ENCODE measurements around the gene CEACAM4.

The CEACAM4 gene

DNA sequence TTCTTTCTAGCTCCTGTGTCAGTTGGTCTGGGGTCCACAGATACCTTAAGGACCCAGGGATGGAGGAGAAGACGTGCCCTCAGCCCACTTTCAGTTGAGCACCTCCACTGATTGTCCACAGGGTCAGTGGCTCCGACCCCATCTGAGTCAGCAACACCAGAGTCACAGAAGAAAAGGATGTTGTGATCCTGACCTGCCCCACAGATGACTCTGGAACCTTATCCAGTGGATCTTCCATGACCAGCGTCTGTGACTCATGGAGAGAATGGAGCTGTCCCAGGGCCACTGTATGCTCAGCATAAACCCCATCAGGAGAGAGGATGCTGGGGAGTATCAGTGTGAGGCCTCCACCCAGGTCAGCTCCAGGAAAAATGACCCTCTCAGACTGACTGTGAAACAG, 22.0 kb downstream of the CEACAM4 start:
- no peaks in the 10 kb centered on the region for H3K36me3 ChIP-seq (ENCODE audit: low read length)
- H3K4me2 ChIP-seq (ENCODE audit: low read depth, low read length, poor library complexity, severe bottlenecking): no peak overlapping the region
- no peaks in the 10 kb centered on the region for H3K9me3 ChIP-seq (ENCODE audit: insufficient read depth, low read length)
- no peak overlapping the region for H3K9ac ChIP-seq (ENCODE audit: low read length)
- no peaks in the 10 kb centered on the region for H3K9me2 ChIP-seq (replicated peaks; ENCODE audit: insufficient read depth, low read length)
- H3K79me2 ChIP-seq (ENCODE audit: insufficient read depth, low read length): no peaks in the 10 kb centered on the region
- no peak overlapping the region for H3K27ac ChIP-seq (ENCODE audit: low read depth, low read length)
- no peaks in the 10 kb centered on the region for H3F3A ChIP-seq (ENCODE audit: insufficient read depth)
- no peak overlapping the region for H3K4me3 ChIP-seq (ENCODE audit: insufficient read depth, low read length, poor library complexity, severe bottlenecking)
- no peaks in the 10 kb centered on the region for H4K20me1 ChIP-seq (ENCODE audit: low read depth, low read length)
- TF ChIP-seq EZH2phosphoT487 (conservative IDR thresholded peaks at IDR 0.05; ENCODE audit: low read length): no peak
- TF ChIP-seq, protein P1, sequence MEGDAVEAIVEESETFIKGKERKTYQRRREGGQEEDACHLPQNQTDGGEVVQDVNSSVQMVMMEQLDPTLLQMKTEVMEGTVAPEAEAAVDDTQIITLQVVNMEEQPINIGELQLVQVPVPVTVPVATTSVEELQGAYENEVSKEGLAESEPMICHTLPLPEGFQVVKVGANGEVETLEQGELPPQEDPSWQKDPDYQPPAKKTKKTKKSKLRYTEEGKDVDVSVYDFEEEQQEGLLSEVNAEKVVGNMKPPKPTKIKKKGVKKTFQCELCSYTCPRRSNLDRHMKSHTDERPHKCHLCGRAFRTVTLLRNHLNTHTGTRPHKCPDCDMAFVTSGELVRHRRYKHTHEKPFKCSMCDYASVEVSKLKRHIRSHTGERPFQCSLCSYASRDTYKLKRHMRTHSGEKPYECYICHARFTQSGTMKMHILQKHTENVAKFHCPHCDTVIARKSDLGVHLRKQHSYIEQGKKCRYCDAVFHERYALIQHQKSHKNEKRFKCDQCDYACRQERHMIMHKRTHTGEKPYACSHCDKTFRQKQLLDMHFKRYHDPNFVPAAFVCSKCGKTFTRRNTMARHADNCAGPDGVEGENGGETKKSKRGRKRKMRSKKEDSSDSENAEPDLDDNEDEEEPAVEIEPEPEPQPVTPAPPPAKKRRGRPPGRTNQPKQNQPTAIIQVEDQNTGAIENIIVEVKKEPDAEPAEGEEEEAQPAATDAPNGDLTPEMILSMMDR (IDR thresholded peaks at IDR 0.05; ENCODE audit: insufficient read depth, low read length, poor library complexity, severe bottlenecking): no peak
- H2AFZ ChIP-seq (ENCODE audit: low read depth, low read length, severe bottlenecking): no peak overlapping the region
- no peaks in the 10 kb centered on the region for H3K27me3 ChIP-seq (ENCODE audit: low read length)

DNA sequence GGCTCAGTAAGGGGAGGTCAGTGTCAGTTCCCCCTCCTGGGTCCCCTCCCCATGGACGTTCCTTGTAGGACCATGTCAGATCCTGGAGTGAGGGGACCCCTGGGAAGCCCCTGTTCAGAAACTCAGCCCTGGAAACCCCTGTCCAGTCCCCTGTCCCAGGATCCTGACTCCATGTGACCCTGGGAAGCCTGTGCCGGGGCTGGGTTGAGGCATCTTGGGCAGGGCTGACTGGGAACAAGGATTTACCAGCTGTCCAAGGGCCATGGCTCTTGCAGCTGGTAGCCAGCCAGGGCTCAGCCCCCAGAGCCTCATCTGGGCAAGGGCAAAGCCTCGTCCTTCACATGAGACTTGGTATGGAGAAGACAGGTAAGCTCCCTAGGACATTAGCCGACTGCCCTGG, 25.1 kb downstream of the CEACAM4 start:
- H3K27me3 ChIP-seq (ENCODE audit: low read length): no peaks in the 10 kb centered on the region
- no peak for TF ChIP-seq EZH2phosphoT487 (conservative IDR thresholded peaks at IDR 0.05; ENCODE audit: low read length)
- TF ChIP-seq, protein P1 (IDR thresholded peaks at IDR 0.05; ENCODE audit: insufficient read depth, low read length, poor library complexity, severe bottlenecking): no peak
- H3K9ac ChIP-seq (ENCODE audit: low read length): no peak overlapping the region
- H3F3A ChIP-seq (ENCODE audit: insufficient read depth): no peaks in the 10 kb centered on the region
- no peaks in the 10 kb centered on the region for H3K9me3 ChIP-seq (ENCODE audit: insufficient read depth, low read length)
- no peak overlapping the region for H3K27ac ChIP-seq (ENCODE audit: low read depth, low read length)
- H3K4me3 ChIP-seq (ENCODE audit: insufficient read depth, low read length, poor library complexity, severe bottlenecking): no peak overlapping the region
- H4K20me1 ChIP-seq (ENCODE audit: low read depth, low read length): no peaks in the 10 kb centered on the region
- H3K79me2 ChIP-seq (ENCODE audit: insufficient read depth, low read length): no peaks in the 10 kb centered on the region
- H3K9me2 ChIP-seq (replicated peaks; ENCODE audit: insufficient read depth, low read length): no peaks in the 10 kb centered on the region
- H3K4me2 ChIP-seq (ENCODE audit: low read depth, low read length, poor library complexity, severe bottlenecking): no peak overlapping the region
- no peak overlapping the region for H2AFZ ChIP-seq (ENCODE audit: low read depth, low read length, severe bottlenecking)
- no peaks in the 10 kb centered on the region for H3K36me3 ChIP-seq (ENCODE audit: low read length)

DNA sequence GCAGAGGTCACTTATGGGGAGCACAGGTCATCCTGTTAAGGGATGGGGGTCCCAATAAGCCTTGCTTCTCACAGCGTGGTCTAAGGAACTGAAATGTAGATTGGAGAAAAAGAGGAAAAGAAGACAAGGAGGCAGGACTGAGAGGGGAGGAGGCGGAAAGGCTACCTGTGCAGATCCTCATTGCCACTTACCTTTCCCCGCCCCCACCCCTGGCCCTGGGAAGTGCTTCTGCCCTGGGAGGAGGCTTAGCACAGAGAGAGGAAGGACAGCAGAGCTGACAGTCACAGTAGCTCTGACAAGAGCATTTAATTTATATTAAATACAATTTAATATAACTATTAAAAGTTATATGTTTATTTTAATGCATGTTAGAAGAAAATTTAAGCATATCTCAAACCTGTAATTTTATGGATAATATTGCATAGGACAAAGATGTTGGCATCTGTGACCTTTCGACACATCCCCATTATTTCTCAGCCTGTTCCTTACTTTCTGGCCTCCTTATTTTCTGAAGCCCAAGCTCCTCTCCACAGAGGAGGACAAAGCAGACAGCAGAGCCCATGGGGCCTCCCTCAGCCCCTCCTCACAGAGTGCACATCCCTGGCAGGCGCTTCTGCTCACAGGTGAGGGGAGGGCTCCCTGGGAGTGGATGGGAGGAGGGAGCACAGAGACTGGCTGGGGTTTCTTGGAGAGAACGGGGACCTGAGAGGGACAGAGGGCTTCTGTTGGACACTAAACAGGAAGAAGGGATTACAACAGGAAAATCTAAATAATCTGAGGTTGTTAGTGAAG, 27.5 kb downstream of the CEACAM4 start:
- Histone ChIP-seq H3K36me3 (ENCODE audit: low read length) (no peaks in the 10 kb centered on the region), H4K20me1 (ENCODE audit: low read depth, low read length) (no peaks in the 10 kb centered on the region), H3F3A (ENCODE audit: insufficient read depth) (no peaks in the 10 kb centered on the region), H3K27me3 (ENCODE audit: low read length) (no peaks in the 10 kb centered on the region), H3K4me2 (ENCODE audit: low read depth, low read length, poor library complexity, severe bottlenecking) (no peak overlapping the region), H3K4me3 (ENCODE audit: insufficient read depth, low read length, poor library complexity, severe bottlenecking) (no peak overlapping the region), H3K9me3 (ENCODE audit: insufficient read depth, low read length) (no peaks in the 10 kb centered on the region), H2AFZ (ENCODE audit: low read depth, low read length, severe bottlenecking) (no peak overlapping the region), H3K9me2 (replicated peaks; ENCODE audit: insufficient read depth, low read length) (no peaks in the 10 kb centered on the region), H3K27ac (ENCODE audit: low read depth, low read length) (no peak overlapping the region), H3K79me2 (ENCODE audit: insufficient read depth, low read length) (no peaks in the 10 kb centered on the region), H3K9ac (ENCODE audit: low read length) (no peak overlapping the region)
- TF ChIP-seq, protein P1 (IDR thresholded peaks at IDR 0.05; ENCODE audit: insufficient read depth, low read length, poor library complexity, severe bottlenecking): no peak
- TF ChIP-seq EZH2phosphoT487 (conservative IDR thresholded peaks at IDR 0.05; ENCODE audit: low read length): no peak
